HG03025 (cell line): Measurements from ENCODE around the gene ECHDC3.
"Not testable (repeated sequence)": the region's sequence is repeated elsewhere in the genome, so short reads cannot be mapped to it uniquely, and the experiment has no call there.

Experiments used
- ATAC-seq: cut with Tn5 transposase; IDR thresholded peaks from one replicate; pipeline ENCODE4 v1.9.1; 2021; ENCODE audit warnings: mild to moderate bottlenecking, moderate library complexity; ENCODE audit not compliant: unreplicated experiment, low FRiP score

Gene ECHDC3

GRCh38 chr10:11742009-11742778 lies at the start of gene ECHDC3:
ECHDC3 (plus strand) TSS chr10:11742382; CDS start chr10:11742577, 195 bp downstream.
- ATAC-seq = no peak

GRCh38 chr10:11693376-11693775 lies 48.8 kb upstream of the ECHDC3 start:
- ATAC-seq = no peak

GRCh38 chr10:11695779-11696178 lies 46.4 kb upstream of the ECHDC3 start:
- no peak for ATAC-seq

- ATAC-seq = no peak
These were observed 44.3 kb upstream of the ECHDC3 start for GRCh38 chr10:11697718-11698527.

- peak; percentile 89 for ATAC-seq
These were observed 43.3 kb upstream of the ECHDC3 start for GRCh38 chr10:11698691-11699549.

DNA sequence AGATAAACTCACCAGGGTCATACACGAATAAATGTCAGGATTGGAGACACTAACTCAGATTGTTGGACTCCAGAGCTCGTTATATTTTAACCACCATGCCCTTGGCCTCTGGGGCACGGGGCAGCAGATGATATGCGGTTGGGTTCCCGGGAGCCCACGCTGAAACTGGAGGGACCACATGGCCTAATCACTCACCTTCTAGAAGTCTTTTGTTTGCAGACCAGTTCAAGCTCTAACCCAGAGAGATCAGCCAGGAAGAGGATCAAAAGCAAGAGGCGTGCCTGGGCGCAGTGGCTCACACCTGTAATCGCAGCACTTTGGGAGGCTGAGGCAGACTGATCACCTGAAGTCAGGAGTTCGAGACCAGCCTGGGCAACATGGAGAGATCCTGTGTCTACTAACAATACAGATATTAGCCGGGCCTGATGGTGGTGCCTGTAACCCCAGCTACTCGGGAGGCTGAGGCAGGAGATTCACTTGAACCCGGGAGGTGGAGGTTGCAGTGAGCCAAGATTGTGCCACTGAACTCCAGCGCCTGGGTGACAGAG lies 42.6 kb upstream of the ECHDC3 start:
- ATAC-seq = no peak

GRCh38 chr10:11700539-11700938 lies 41.6 kb upstream of the ECHDC3 start:
- ATAC-seq = no peak

DNA sequence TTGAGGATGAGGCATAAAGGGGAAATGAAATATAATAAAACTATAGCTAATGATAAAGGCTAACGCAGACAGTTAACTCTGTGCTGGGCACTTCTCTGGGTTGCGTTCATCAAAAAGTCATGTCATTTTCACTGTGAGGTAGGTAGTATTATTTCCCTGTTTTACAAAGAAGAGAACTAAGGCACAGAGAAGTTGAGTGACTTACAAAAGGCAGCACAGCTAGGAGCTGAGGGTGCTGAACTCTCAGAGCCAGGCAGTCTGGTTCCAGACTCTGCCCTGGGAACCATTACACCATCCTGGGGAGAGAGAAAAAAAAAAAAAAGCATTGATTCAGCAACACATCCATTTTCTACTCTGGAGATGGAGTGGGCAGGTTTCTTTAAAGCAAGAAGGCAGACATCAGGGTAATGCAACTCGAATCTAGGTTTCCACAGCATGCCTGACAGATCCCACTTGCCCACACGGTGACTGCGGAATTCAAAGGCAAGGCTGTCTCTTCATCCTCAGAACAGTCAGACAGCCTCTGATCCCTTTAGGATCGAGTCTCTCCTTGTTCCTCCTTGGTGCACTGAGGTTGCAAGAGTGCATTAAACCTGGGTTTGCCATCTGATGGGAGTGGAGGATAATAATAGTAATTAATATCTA lies 40.6 kb upstream of the ECHDC3 start:
- ATAC-seq = no peak

DNA sequence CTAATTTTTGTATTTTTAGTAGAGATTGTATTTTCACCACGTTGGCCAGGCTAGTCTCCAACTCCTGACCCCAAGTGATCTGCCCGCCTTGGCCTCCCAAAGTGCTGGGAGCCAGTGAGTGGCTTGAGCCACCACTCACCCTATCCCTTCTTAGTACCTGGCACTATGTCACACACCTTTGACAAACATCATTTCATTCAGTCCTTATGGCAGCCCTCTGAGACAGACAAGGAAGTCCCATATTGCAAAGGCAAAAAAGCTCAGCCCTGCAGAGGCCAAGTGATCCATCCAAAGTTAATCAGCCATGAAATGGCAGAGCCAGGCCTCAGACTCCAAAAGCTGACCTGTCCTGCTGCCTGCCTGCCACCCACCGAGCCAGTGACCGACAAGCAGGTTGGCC lies 39.9 kb upstream of the ECHDC3 start:
- ATAC-seq = no peak

- ATAC-seq = no peak
These were observed 38.1 kb upstream of the ECHDC3 start for GRCh38 chr10:11704092-11704491.

GRCh38 chr10:11705722-11706121 lies 36.5 kb upstream of the ECHDC3 start:
- ATAC-seq = no peak

DNA sequence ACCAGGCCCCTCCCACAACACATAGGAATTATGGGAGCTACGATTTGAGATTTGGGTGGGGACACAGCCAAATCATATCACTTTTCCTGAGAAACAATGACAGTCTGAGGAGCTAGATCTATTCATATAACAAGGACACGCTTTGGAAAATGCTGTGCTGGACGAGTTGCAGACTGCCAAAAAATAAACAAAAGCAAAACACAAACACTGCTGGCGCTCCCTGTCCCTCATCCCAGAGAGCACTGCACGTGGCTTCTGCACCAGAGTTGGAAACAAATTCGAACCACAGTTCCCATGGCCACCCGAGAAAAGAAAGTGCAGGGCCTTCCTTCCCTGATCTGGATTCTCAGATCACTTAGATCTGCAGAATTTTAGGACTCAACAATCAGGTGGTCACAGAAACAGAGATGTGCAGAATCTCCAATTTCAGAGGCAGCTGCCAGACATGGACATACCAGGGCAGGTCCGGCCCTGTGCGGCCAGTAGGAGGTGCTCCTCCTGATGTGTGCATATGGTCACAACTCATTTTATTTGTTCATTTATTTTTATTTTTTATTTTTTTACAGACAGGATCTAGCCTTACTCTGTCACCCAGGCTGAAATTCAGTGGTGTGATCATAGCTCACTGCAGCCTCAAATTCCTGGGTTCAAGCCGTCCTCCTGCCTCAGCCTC lies 35.2 kb upstream of the ECHDC3 start:
- no peak for ATAC-seq

DNA sequence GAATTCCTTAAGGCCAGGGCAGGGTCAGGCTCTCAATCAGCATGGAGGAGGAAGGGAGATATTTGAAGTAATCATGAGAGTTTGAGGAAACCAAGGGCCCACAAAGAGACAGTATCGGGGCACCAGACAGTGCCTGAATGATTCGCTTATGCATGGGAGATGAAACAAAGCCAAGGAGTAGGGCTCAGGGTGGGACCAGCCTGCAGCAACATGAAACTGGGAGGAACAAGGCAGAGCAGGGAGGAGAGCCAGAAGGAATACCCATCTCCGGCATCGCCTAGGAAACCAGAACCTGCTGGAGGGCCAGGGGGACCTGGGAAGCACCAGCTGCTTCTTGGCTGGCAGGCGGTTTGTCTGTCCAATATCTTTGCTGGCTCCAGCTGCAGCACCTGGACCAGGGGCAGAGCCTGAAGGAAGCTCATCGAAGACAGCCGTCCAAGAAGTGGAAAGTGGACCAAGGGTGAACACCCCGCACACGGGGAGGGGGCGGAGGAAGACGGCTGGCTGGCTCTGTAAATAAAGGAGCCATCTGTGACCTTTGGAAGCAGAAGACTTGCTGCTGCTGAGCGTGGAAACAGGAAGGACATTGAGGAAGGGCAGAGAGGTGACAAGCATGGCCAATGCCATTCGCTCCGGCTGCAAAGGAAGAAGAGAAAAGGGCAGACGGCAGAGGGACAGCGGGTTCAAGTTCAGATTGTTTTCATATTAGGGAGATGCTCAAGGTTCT lies 34.4 kb upstream of the ECHDC3 start:
- ATAC-seq = no peak

- ATAC-seq = not testable (repeated sequence)
These were observed 33.4 kb upstream of the ECHDC3 start for GRCh38 chr10:11708801-11709200.

DNA sequence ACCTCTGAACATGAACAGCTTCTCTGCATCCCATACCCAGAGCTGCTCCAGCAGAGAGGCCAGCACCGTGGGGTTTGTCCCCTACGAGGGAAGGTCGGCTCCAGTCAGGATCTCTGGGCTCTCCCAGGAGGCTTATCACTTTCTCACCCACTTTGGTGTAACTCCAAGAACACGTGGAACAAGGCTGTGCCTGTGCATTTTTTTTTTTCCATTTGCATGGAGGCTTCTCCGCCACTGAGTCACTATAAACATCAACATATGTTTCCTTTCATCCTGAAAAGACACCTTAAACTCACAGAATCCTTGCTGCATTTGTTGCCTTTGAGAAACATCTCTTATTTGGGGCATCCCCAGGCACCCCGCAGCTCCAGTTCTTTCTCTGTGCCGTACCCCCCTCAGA lies 29.4 kb upstream of the ECHDC3 start:
- no peak for ATAC-seq

DNA sequence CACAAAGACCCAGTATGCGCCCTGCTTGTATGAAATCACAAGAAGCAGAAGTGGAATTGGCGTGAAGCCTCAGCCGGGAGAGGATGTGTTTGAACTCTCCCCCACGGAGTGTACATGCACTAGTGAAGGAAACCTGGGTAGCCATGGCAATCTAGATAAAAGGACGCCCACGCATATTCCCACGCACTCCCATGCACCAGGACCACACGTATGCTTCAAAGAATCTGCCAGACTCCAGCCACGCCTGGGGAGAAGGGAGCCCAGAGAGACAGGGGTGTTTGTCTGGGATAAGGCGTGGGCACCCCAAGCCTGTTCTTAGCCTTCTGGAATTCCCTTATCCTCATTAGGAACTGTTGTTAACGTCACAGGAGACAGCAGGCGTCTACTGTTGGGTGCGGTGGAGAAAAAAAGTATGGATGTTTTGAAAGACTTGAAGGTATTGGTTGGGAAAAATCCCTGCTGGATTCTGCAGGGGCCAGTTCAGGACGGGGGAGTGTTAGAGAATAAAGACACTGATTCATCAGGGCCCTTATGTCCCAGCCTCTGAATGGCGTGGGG lies 28.9 kb upstream of the ECHDC3 start:
- no peak for ATAC-seq

GRCh38 chr10:11713963-11714362 lies 28.2 kb upstream of the ECHDC3 start:
- no peak for ATAC-seq

DNA sequence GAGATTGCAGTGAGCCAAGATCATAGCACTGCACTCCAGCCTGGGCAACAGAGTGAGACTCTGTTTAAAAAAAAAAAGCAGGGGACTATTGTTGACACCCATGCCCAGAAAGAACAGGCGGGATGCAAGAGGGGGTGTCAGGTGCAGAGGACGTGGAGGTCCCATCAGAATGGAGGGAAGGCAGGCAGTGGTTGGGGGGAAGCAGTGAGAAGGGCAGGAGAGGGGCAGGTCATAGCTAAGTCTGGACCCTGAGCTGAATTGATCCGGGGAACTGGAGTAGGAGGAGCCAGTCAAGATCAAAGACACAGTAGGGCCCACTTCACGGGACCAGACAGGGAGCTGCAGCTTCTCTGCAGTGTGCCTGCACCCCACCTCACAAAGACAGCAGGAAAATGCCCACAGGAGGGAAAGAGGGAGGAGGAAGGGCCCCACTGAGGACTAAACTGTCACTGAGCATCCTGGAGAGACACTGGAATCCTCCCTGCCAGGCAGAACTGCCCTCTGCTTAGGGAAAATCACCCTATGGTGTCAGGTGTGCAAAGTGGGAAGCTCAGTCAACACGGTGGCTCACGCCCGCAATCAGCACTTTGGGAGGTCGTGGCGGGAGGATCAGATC lies 27.3 kb upstream of the ECHDC3 start:
- ATAC-seq = no peak
